Caki2 (cell line): ENCODE data around the gene TMEM151B. TPM values are rescaled to one million over a fixed set of nuclear protein-coding genes. Genes with fewer than 3 reads are reported as not detected.
"Not testable (repeated sequence)": the region's sequence is repeated elsewhere in the genome, so short reads cannot be mapped to it uniquely, and the experiment has no call there.

Experiments
- DNase-seq: peaks from one replicate; pipeline ENCODE4 v3.0.0-alpha.2; 2015; ENCODE audit warnings: low read depth
- in situ Hi-C: cut with HindIII; loops from 2 replicates; pipeline ENCODE4 v1.10.0; 2016; ENCODE audit warnings: low sequenced_read_pairs, low pct_unique_long_range_greater_than_20kb, mixed read lengths
- total RNA-seq: library from RNA; depleted of rRNA; stranded (reverse); fragments of >200 nt; shearing (Covaris generic); gene quantifications from 2 replicates; pipeline ENCODE4 v1.2.3, GENCODE V29; 2014; ENCODE audit warnings: low replicate concordance; rRNA removed

Gene TMEM151B
- total RNA-seq, 1 experiment from 2014 or later = not detected

GRCh38 chr6:44338228-44339122 is 68.2 kb downstream of the TMEM151B start:
- DNase-seq = peak; percentile 58
- in situ Hi-C loops = no loop called here

- in situ Hi-C loops = no loop called here
These were observed 69.1 kb downstream of the TMEM151B start for GRCh38 chr6:44339301-44339700.

GRCh38 chr6:44339763-44340625 is 69.7 kb downstream of the TMEM151B start:
- DNase-seq = peak; percentile 69
- in situ Hi-C loops = no loop called here

More at GRCh38 chr6:44339301-44339700, 69.1 kb downstream of the TMEM151B start:
- DNase-seq = peak; percentile 16

- in situ Hi-C loops = no loop called here
- no peak for DNase-seq
These were observed 71.0 kb downstream of the TMEM151B start for GRCh38 chr6:44341095-44341890.

GRCh38 chr6:44342052-44342451 is 71.8 kb downstream of the TMEM151B start:
- in situ Hi-C loops = no loop called here
- DNase-seq = no peak

- no peak for DNase-seq
- in situ Hi-C loops = no loop called here
These were observed 72.2 kb downstream of the TMEM151B start, which contains the start of gene SPATS1 for GRCh38 chr6:44342489-44342888. Gene SPATS1, plus strand, starts transcription at chr6:44342650. Its CDS starts 446 bp downstream, at chr6:44343096.

- DNase-seq, in situ Hi-C loops: not testable (repeated sequence)
These were observed 76.6 kb downstream of the TMEM151B start for GRCh38 chr6:44346818-44347217.

- in situ Hi-C loops = no loop called here
- no peak for DNase-seq
These were observed 79.8 kb downstream of the TMEM151B start for GRCh38 chr6:44349904-44350649.

- in situ Hi-C loops = not testable (repeated sequence)
These were observed 80.4 kb downstream of the TMEM151B start for GRCh38 chr6:44350650-44350994.

GRCh38 chr6:44352259-44352658 is 82.0 kb downstream of the TMEM151B start:
- no peak for DNase-seq
- in situ Hi-C loops = no loop called here

More at GRCh38 chr6:44350650-44350994, 80.4 kb downstream of the TMEM151B start:
- not testable (repeated sequence) for DNase-seq

- in situ Hi-C loops = no loop called here
- DNase-seq = no peak
These were observed 83.1 kb downstream of the TMEM151B start for GRCh38 chr6:44353336-44353735.

- no peak for DNase-seq
- in situ Hi-C loops = no loop called here
These were observed 85.4 kb downstream of the TMEM151B start for GRCh38 chr6:44355640-44356039.

GRCh38 chr6:44356487-44356886 is 86.2 kb downstream of the TMEM151B start:
- DNase-seq = no peak
- in situ Hi-C loops = no loop called here

Other genes with a start within 250 kb of the TMEM151B start
- 119 and 157 TPM in 2 replicates for gene MRPL14, start 143.0 kb upstream of the TMEM151B start, total RNA-seq
- gene TMEM63B, start 142.9 kb upstream of the TMEM151B start, total RNA-seq = 6.2 and 7.3 TPM in 2 replicates
- not detected in 2 replicates for gene CAPN11, start 111.6 kb upstream of the TMEM151B start, total RNA-seq
- not detected in 2 replicates for gene MYMX, start 53.5 kb upstream of the TMEM151B start, total RNA-seq
- 47.6 and 55.5 TPM in 2 replicates for gene SLC29A1, start 46.9 kb upstream of the TMEM151B start, total RNA-seq
- gene HSP90AB1, start 23.3 kb upstream of the TMEM151B start, total RNA-seq = 807 and 852 TPM in 2 replicates
- gene SLC35B2, start 12.9 kb upstream of the TMEM151B start, total RNA-seq = 203 and 221 TPM in 2 replicates
- 24.7 and 33.4 TPM in 2 replicates for gene NFKBIE, start 4.9 kb upstream of the TMEM151B start, total RNA-seq
- 20.0 and 23.9 TPM in 2 replicates for gene AARS2, start 42.9 kb downstream of the TMEM151B start, total RNA-seq
- not detected in 2 replicates for gene SPATS1, start 72.2 kb downstream of the TMEM151B start, total RNA-seq
- 12.2 and 19.9 TPM in 2 replicates for gene CDC5L, start 117.3 kb downstream of the TMEM151B start, total RNA-seq